Omental fat pad (tissue), 4 donors: ENCODE measurements around the gene NELFB. TPM values are rescaled to one million over a fixed set of nuclear protein-coding genes. Genes with fewer than 3 reads are reported as not detected.

ENCODE experiments used
- ATAC-seq: fragments of 150-250 bp; one replicate; pipeline ENCODE4 v1.9.1; 2016; ENCODE audit warnings: mild to moderate bottlenecking, moderate library complexity; ENCODE audit not compliant: low FRiP score
- DNase-seq: peaks from one replicate; pipeline ENCODE4 v3.0.0-alpha.2; 2019; ENCODE audit warnings: low spot score
- total RNA-seq, 4 donors: library from RNA; depleted of rRNA; stranded (reverse); fragments of >200 nt; gene quantifications; one replicate each; pipeline ENCODE4 v1.1.0, GENCODE V29; 2016
- TF ChIP-seq, protein P1 (sequence below), 3 donors: fragments of 450-650 bp; IDR thresholded peaks; one replicate each; pipeline ENCODE4 v1.5.1; 2016 to 2017; ENCODE audit warnings: antibody characterized with exemption in 3 of 3, mild to moderate bottlenecking in 3 of 3, moderate library complexity in 2 of 3

The NELFB gene
- total RNA-seq, 4 donors from 2014 or later = 22.2 to 42.8 (median 34.2) TPM

- TF ChIP-seq, protein P1, sequence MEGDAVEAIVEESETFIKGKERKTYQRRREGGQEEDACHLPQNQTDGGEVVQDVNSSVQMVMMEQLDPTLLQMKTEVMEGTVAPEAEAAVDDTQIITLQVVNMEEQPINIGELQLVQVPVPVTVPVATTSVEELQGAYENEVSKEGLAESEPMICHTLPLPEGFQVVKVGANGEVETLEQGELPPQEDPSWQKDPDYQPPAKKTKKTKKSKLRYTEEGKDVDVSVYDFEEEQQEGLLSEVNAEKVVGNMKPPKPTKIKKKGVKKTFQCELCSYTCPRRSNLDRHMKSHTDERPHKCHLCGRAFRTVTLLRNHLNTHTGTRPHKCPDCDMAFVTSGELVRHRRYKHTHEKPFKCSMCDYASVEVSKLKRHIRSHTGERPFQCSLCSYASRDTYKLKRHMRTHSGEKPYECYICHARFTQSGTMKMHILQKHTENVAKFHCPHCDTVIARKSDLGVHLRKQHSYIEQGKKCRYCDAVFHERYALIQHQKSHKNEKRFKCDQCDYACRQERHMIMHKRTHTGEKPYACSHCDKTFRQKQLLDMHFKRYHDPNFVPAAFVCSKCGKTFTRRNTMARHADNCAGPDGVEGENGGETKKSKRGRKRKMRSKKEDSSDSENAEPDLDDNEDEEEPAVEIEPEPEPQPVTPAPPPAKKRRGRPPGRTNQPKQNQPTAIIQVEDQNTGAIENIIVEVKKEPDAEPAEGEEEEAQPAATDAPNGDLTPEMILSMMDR (IDR thresholded peaks at IDR 0.05) = no peak
- no peak for ATAC-seq
- DNase-seq = no peak
Measured at GRCh38 chr9:137294091-137294680, 39.1 kb downstream of the NELFB start.

GRCh38 chr9:137294681-137295237 lies 39.6 kb downstream of the NELFB start:
- DNase-seq (no peak), ATAC-seq (peak; percentile 15)
- TF ChIP-seq, protein P1 (IDR thresholded peaks at IDR 0.05) = no peak

DNA sequence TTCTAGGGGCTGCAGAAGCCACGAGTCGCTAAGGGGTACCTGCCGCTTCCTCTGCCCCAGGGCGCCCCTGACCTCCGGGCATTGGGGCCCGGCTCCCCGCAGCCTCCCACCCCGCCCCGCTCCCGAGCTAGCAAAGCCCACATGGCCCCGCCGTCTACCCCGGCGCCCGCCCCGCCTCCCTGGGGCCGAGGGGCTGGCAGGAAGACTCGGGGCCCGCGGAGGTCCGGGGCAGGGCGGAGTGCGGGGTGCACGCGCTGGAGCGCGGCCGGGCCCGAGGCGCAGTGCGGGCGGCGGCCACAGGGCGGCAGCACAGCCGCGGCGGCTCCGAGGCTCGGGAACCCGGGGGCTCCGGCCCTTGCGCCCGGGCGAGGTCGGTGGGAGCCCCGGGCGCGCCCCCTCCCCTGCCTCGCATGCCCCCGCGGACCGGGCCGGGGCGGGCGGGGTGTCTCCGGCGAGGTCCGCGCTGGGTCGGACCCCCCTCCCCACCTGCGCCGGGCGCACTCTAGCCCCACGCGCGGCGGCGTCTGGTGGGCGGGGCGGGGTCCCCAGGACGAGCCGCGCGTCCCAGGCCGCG lies 40.2 kb downstream of the NELFB start:
- ATAC-seq (peak; percentile 72), DNase-seq (no peak)
- TF ChIP-seq, protein P1 (IDR thresholded peaks at IDR 0.05) = peak in 2 of 3 donors; percentile 23 to 52

DNA sequence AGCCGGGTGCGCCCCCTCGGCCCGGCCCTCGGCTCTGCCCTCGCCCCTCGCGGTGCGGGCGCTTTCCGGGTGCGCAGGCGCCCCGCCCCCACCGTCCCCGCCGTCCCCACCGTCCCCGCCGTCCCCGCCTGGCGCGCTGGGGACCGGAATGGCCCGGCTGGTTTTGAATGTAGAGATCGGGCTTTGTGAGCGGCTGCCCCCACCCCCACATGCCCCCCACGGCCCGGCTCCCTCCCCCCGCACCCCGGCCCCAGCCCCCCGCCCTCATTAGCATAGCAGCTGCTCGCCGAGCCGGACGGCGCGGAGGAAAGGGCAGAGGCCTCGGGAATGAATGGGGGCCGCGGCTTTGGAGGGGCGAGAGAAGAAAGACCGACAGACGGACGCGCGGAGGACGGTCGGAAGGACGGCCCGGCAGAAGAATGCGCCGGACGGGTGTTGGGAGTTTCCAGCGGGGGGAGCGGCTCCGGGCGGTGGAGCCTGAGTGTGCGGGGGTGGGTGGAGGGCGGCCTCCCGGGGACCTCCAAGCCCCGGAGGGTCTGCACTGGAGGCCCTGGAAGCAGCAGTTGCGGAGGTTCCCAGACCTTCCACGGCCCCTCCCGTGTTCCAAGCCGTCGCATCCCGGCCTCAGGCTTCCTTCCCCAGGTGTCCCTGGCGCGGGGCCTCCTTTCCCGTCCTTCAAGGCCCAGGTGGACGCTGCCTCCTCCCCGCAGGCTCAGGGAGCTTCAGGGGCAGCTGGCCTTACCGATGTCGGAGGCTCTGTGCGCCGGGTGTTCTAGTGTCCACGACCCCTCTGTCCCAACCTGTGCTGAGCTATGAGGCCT lies 40.9 kb downstream of the NELFB start:
- ATAC-seq (no peak), DNase-seq (no peak)
- TF ChIP-seq, protein P1 (IDR thresholded peaks at IDR 0.05) = no peak

DNA sequence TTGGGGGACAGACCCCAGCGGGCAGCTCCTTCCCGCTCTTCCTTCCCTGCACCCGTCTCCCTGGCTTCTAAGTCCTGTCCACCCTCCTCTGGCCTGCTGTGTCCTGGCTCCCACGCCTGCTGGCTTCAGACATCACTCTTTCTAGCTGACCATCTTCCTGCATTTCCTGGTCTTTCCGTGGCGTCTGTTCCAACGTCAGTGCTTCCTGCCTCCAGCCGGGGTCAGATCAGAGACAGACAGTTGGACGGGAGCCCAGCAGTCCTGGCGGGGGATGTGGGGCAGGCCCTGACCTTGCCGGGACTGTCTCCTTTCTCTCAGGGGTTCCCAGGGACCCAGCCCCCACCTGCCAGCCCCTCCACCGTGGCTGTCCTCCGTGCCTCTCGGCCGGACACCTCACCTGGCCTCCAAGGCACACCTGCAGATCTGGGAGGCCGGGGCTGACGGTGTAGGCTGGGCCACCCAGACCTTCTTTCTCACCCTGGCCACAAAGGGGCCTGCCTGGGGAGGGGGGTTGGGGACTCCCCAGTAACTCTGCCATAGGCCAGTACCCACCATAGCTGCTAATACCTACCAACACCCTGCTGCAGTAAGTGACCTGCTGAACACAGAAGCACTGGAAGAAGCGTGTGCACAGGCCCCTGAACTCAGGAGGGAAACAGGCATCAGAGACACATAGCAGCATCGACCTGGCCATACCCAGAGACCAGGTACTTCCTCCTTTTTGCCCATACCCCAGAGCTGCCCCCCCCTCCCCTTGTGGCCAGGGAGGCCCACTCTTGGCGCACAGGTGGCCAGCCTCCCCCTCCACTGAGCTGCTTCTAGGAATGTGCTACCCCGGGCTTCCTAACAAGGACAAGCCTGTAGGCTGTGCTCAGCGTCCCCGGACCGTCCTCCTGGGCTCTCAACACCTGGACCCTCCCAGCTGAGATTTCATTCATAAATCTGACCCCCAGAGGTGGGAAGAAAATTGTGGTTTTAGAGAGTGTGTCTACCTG lies 41.8 kb downstream of the NELFB start:
- no peak for ATAC-seq
- TF ChIP-seq, protein P1 (IDR thresholded peaks at IDR 0.05) = no peak
- no peak for DNase-seq

- no peak for DNase-seq
- ATAC-seq = no peak
- TF ChIP-seq, protein P1 (IDR thresholded peaks at IDR 0.05) = no peak
Measured at GRCh38 chr9:137297966-137298365, 42.8 kb downstream of the NELFB start.
